ENCODE data around the gene CBLN2.

DNA sequence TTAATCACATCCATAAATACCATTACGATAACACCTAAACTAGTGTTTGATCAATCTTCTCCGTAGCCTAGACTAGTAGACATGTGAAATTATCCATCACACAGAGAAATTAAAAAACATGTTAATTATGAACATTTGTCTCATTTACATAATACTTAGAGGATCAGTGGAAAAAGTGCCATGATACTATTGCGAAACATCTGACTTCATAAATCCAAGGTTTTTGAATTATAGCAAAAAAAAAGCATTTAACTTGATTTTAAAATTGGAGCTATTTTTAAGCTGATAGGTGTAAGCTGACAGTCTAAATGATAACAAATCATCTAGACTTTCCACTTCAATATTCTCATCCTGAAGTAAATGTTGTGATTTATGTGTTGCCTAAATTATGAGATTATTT, 51.6 kb downstream of the CBLN2 start:
- TF ChIP-seq, protein P1, sequence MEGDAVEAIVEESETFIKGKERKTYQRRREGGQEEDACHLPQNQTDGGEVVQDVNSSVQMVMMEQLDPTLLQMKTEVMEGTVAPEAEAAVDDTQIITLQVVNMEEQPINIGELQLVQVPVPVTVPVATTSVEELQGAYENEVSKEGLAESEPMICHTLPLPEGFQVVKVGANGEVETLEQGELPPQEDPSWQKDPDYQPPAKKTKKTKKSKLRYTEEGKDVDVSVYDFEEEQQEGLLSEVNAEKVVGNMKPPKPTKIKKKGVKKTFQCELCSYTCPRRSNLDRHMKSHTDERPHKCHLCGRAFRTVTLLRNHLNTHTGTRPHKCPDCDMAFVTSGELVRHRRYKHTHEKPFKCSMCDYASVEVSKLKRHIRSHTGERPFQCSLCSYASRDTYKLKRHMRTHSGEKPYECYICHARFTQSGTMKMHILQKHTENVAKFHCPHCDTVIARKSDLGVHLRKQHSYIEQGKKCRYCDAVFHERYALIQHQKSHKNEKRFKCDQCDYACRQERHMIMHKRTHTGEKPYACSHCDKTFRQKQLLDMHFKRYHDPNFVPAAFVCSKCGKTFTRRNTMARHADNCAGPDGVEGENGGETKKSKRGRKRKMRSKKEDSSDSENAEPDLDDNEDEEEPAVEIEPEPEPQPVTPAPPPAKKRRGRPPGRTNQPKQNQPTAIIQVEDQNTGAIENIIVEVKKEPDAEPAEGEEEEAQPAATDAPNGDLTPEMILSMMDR (IDR thresholded peaks at IDR 0.05) = no peak
- TF ChIP-seq POLR2A (IDR thresholded peaks at IDR 0.05) = no peak
